SU-DHL-6 (cell line): ENCODE measurements around the gene TAGLN2.

ENCODE experiments used
- H2AFZ ChIP-seq: fragments of 200-600 bp; sonication (generic); 2 replicates; pipeline ENCODE4 v1.6.1; 2014; ENCODE audit warnings: low read depth, mild to moderate bottlenecking, moderate library complexity, mixed read lengths, antibody characterized with exemption, low read length; ENCODE audit not compliant: severe bottlenecking
- H3F3A ChIP-seq: fragments of 200-600 bp; shearing (Covaris generic); 2 replicates; pipeline ENCODE4 v1.6.0; 2016; ENCODE audit warnings: antibody characterized with exemption, mild to moderate bottlenecking; ENCODE audit not compliant: insufficient read depth
- H3K27ac ChIP-seq: fragments of 200-600 bp; sonication (generic); 2 replicates; pipeline ENCODE4 v1.5.1; 2016; ENCODE audit warnings: low read depth, mild to moderate bottlenecking, low read length, moderate library complexity, mixed read lengths
- H3K27me3 ChIP-seq: fragments of 200-600 bp; sonication (generic), shearing (Covaris generic); 2 replicates; pipeline ENCODE4 v1.6.0; 2014; ENCODE audit warnings: mild to moderate bottlenecking, low read length
- H3K36me3 ChIP-seq: fragments of 200-600 bp; sonication (generic); 2 replicates; pipeline ENCODE4 v1.6.1; 2014; ENCODE audit warnings: mild to moderate bottlenecking, low read length, mixed read lengths
- H3K4me2 ChIP-seq: fragments of 300-600, 200-600 bp; shearing (Covaris generic), sonication (generic); 2 replicates; pipeline ENCODE4 v1.6.0; 2014; ENCODE audit warnings: low read length, low read depth, mild to moderate bottlenecking; ENCODE audit not compliant: poor library complexity, severe bottlenecking
- H3K4me3 ChIP-seq: fragments of 200-600 bp; sonication (generic); 2 replicates; pipeline ENCODE4 v1.5.1; 2014; ENCODE audit warnings: antibody characterized with exemption, low read length, mild to moderate bottlenecking, mixed read lengths; ENCODE audit not compliant: insufficient read depth, poor library complexity, severe bottlenecking
- H3K79me2 ChIP-seq: fragments of 200-600 bp; sonication (generic); 2 replicates; pipeline ENCODE4 v1.6.1; 2014; ENCODE audit warnings: mild to moderate bottlenecking, low read length, moderate library complexity; ENCODE audit not compliant: insufficient read depth
- H3K9ac ChIP-seq: fragments of 200-600 bp; sonication (generic); 2 replicates; pipeline ENCODE4 v1.7.0; 2014; ENCODE audit warnings: mild to moderate bottlenecking, low read length
- H3K9me2 ChIP-seq: fragments of 200-600 bp; sonication (generic); replicated peaks from 2 replicates; pipeline ENCODE4 v1.6.1; 2014; ENCODE audit warnings: low read length; ENCODE audit not compliant: insufficient read depth
- H3K9me3 ChIP-seq: fragments of 200-600 bp; sonication (generic); 2 replicates; pipeline ENCODE4 v1.6.1; 2014; ENCODE audit warnings: low read length, mixed read lengths; ENCODE audit not compliant: insufficient read depth
- H4K20me1 ChIP-seq: fragments of 200-600 bp; sonication (generic); 2 replicates; pipeline ENCODE4 v1.6.1; 2014; ENCODE audit warnings: low read depth, mild to moderate bottlenecking, antibody characterized with exemption, low read length, moderate library complexity, mixed read lengths
- CTCF ChIP-seq: fragments of 200-600 bp; sonication (generic); IDR thresholded peaks from one replicate; pipeline ENCODE4 v1.5.1; 2017; ENCODE audit warnings: antibody characterized with exemption, mild to moderate bottlenecking, low read length, moderate library complexity; ENCODE audit not compliant: insufficient read depth, poor library complexity, severe bottlenecking
- EZH2phosphoT487 ChIP-seq: fragments of 200-600 bp; sonication (generic), shearing (Covaris generic); conservative IDR thresholded peaks from 2 replicates; pipeline ENCODE4 v1.6.1; 2018; ENCODE audit warnings: mild to moderate bottlenecking, antibody characterized with exemption, low read length, moderate library complexity, mixed read lengths

Gene TAGLN2

GRCh38 chr1:159938211-159938852 lies 13.0 kb upstream of the TAGLN2 start:
- H3K79me2 ChIP-seq = no peaks in the 10 kb centered on the region
- H3K27me3 ChIP-seq = no peaks in the 10 kb centered on the region
- no peaks in the 10 kb centered on the region for H4K20me1 ChIP-seq
- H3F3A ChIP-seq = no peaks in the 10 kb centered on the region
- no peak overlapping the region for H3K9ac ChIP-seq
- H3K9me2 ChIP-seq = no peaks in the 10 kb centered on the region
- no peak overlapping the region for H3K4me3 ChIP-seq
- H3K36me3 ChIP-seq = no peaks in the 10 kb centered on the region
- no peak overlapping the region for H3K27ac ChIP-seq
- H2AFZ ChIP-seq = no peak overlapping the region
- no peak overlapping the region for H3K4me2 ChIP-seq
- TF ChIP-seq EZH2phosphoT487 = no peak
- no peak for TF ChIP-seq CTCF
- H3K9me3 ChIP-seq = no peaks in the 10 kb centered on the region

- Histone ChIP-seq H3K27me3 (no peaks in the 10 kb centered on the region), H3K4me3 (no peak overlapping the region), H3K9me3 (no peaks in the 10 kb centered on the region), H3F3A (no peaks in the 10 kb centered on the region), H3K36me3 (no peaks in the 10 kb centered on the region), H3K79me2 (no peaks in the 10 kb centered on the region), H3K27ac (no peak overlapping the region), H3K4me2 (no peak overlapping the region), H4K20me1 (no peaks in the 10 kb centered on the region), H3K9me2 (no peaks in the 10 kb centered on the region), H2AFZ (no peak overlapping the region), H3K9ac (no peak overlapping the region)
- TF ChIP-seq EZH2phosphoT487 (no peak), CTCF (no peak)
Observed at GRCh38 chr1:159937054-159937750, 11.9 kb upstream of the TAGLN2 start.

- TF ChIP-seq EZH2phosphoT487 = no peak
- TF ChIP-seq CTCF = peak; percentile 69
- Histone ChIP-seq H3K4me3 (no peak overlapping the region), H3K79me2 (no peaks in the 10 kb centered on the region), H3F3A (no peaks in the 10 kb centered on the region), H3K27ac (no peak overlapping the region), H3K4me2 (no peak overlapping the region), H3K9ac (no peak overlapping the region), H3K36me3 (no peaks in the 10 kb centered on the region), H4K20me1 (no peaks in the 10 kb centered on the region), H2AFZ (no peak overlapping the region), H3K9me3 (no peaks in the 10 kb centered on the region), H3K27me3 (no peaks in the 10 kb centered on the region), H3K9me2 (no peaks in the 10 kb centered on the region)
Observed at GRCh38 chr1:159936273-159936904, 11.1 kb upstream of the TAGLN2 start.
